Progenitor cell of endocrine pancreas (in vitro differentiated cells): ENCODE data around the gene CCDC158. TPM values are rescaled to one million over a fixed set of nuclear protein-coding genes. Genes with fewer than 3 reads are reported as not detected.

Experiments
- DNase-seq: peaks from one replicate; pipeline ENCODE4 v3.0.0; 2021; ENCODE audit warnings: low spot score; ENCODE audit not compliant: unreplicated experiment
- H3K27ac Mint-ChIP-seq: 2 replicates; pipeline ENCODE4 v1.8.0; 2021; ENCODE audit warnings: mild to moderate bottlenecking, moderate library complexity, mixed read lengths
- H3K27me3 Mint-ChIP-seq: 2 replicates; pipeline ENCODE4 v1.8.0; 2021; ENCODE audit warnings: mixed read lengths
- H3K36me3 Mint-ChIP-seq: 2 replicates; pipeline ENCODE4 v1.8.0; 2022; ENCODE audit warnings: mixed read lengths; ENCODE audit not compliant: insufficient read depth
- H3K4me1 Mint-ChIP-seq: 2 replicates; pipeline ENCODE4 v1.8.0; 2021; ENCODE audit warnings: low read depth, mixed read lengths
- H3K4me3 Mint-ChIP-seq: 2 replicates; pipeline ENCODE4 v1.8.0; 2021; ENCODE audit warnings: low read depth, mild to moderate bottlenecking, moderate library complexity, mixed read lengths
- H3K9me3 Mint-ChIP-seq: 2 replicates; pipeline ENCODE4 v1.8.0; 2021; ENCODE audit warnings: low read depth, mixed read lengths
- CTCF ChIP-seq: fragments of 200-600 bp; sonication (generic); IDR thresholded peaks from one replicate; pipeline ENCODE4 v1.5.0; 2021; ENCODE audit warnings: antibody characterized with exemption, mild to moderate bottlenecking; ENCODE audit not compliant: unreplicated experiment
- total RNA-seq: library from RNA; stranded (reverse); gene quantifications from 2 replicates; pipeline ENCODE4 v1.2.1, GENCODE V29; 2021

The CCDC158 gene
- total RNA-seq, 1 donor from 2014 or later, result not detected

- H3K36me3 Mint-ChIP-seq, result no peaks in the 10 kb centered on the region
- peaks cover 13% of the 10 kb centered on the region for H3K4me1 Mint-ChIP-seq
- no peak for DNase-seq
- H3K27me3 Mint-ChIP-seq, result no peaks in the 10 kb centered on the region
- no peak overlapping the region for H3K4me3 Mint-ChIP-seq
- no peaks in the 10 kb centered on the region for H3K9me3 Mint-ChIP-seq
- H3K27ac Mint-ChIP-seq, result no peak overlapping the region
- TF ChIP-seq CTCF, result no peak
Measured at GRCh38 chr4:76449362-76449767, 28.4 kb upstream of the CCDC158 start.

GRCh38 chr4:76448211-76448610, 27.3 kb upstream of the CCDC158 start:
- H3K27ac Mint-ChIP-seq, result no peak overlapping the region
- TF ChIP-seq CTCF, result no peak
- no peaks in the 10 kb centered on the region for H3K27me3 Mint-ChIP-seq
- H3K4me1 Mint-ChIP-seq, result peaks cover 13% of the 10 kb centered on the region
- no peak overlapping the region for H3K4me3 Mint-ChIP-seq
- H3K9me3 Mint-ChIP-seq, result no peaks in the 10 kb centered on the region
- no peaks in the 10 kb centered on the region for H3K36me3 Mint-ChIP-seq
- DNase-seq, result no peak

DNA sequence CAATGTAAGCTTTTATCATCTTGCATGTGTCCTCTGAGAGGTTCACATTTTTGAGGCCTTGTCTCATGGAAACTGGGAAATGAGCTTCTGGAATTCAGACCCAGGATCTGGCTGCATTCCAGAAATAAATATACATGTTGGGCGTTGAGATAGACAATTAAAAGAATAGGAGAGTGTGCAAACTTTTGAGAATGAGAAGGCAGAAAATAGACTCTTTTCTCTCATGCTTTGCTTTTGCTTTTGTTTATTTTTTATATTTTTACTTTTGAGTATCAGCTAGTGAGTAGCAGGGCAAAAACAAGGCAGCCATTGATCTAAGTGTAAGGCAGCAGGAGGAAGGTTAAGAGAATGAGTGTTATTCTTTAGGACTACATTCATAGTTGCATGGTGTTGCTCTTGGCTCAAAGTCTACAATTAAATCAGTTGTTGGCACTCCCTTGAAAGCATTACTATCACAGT, 26.5 kb upstream of the CCDC158 start:
- DNase-seq, result no peak
- Mint-ChIP-seq H3K9me3 (no peaks in the 10 kb centered on the region), H3K36me3 (no peaks in the 10 kb centered on the region), H3K4me1 (peaks cover 13% of the 10 kb centered on the region), H3K4me3 (no peak overlapping the region), H3K27ac (no peak overlapping the region), H3K27me3 (no peaks in the 10 kb centered on the region)
- TF ChIP-seq CTCF, result no peak

DNA sequence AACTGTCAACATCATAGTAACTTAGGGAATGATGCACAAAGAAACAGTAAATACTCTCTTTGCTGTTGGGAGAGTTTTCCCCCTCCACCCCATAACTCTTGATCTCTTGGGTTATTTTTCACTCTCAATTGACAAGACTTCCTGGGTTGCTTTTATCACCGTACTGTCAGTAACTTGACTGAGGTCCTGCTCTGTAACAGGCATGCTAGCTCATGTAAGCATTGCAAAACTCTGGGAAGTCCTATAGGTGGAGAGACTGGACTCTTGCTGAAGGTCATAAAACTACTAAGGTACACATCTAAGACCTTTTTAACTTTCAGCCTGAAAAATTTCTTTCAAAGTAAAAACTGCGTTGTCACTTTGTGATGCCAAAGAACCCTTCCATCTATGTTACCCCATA, 25.0 kb upstream of the CCDC158 start:
- H3K36me3 Mint-ChIP-seq, result no peaks in the 10 kb centered on the region
- peaks cover 13% of the 10 kb centered on the region for H3K4me1 Mint-ChIP-seq
- TF ChIP-seq CTCF, result no peak
- no peak for DNase-seq
- peaks cover 3% of the 10 kb centered on the region for H3K9me3 Mint-ChIP-seq
- H3K4me3 Mint-ChIP-seq, result no peak overlapping the region
- H3K27me3 Mint-ChIP-seq, result no peaks in the 10 kb centered on the region
- no peak overlapping the region for H3K27ac Mint-ChIP-seq

GRCh38 chr4:76443376-76443775, 22.4 kb upstream of the CCDC158 start:
- no peaks in the 10 kb centered on the region for H3K36me3 Mint-ChIP-seq
- H3K27me3 Mint-ChIP-seq, result no peaks in the 10 kb centered on the region
- no peaks in the 10 kb centered on the region for H3K4me1 Mint-ChIP-seq
- DNase-seq, result no peak
- no peak overlapping the region for H3K4me3 Mint-ChIP-seq
- H3K9me3 Mint-ChIP-seq, result peaks cover 3% of the 10 kb centered on the region
- no peak for TF ChIP-seq CTCF
- no peak overlapping the region for H3K27ac Mint-ChIP-seq
